ENCODE data around the gene AUP1. TPM values are rescaled to one million over a fixed set of nuclear protein-coding genes. Genes with fewer than 3 reads are reported as not detected.

Gene AUP1
- total RNA-seq, 1 donor from 2014 or later = 40.4 TPM

DNA sequence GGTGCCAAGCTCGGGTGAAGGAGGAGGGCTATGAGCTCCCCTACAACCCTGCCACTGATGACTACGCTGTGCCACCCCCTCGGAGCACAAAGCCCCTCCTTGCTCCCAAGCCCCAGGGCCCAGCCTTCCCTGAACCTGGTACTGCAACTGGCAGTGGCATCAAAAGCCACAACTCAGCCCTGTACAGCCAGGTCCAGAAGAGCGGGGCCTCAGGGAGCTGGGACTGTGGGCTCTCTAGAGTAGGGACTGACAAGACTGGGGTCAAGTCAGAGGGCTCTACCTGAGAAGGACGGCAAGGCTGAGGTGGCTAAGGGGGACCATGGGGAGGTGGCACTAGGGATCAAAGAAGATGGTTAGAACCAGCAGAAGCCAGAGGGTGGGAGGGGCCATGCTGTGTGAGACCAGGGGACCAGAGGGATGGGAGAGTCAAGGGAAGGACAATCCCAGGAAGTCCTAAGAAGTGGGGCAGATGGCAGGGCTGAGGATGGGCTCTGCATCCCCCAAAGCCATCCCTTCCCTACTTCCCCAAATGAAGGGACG lies 27.4 kb upstream of the AUP1 start:
- DNase-seq = no peak

DNA sequence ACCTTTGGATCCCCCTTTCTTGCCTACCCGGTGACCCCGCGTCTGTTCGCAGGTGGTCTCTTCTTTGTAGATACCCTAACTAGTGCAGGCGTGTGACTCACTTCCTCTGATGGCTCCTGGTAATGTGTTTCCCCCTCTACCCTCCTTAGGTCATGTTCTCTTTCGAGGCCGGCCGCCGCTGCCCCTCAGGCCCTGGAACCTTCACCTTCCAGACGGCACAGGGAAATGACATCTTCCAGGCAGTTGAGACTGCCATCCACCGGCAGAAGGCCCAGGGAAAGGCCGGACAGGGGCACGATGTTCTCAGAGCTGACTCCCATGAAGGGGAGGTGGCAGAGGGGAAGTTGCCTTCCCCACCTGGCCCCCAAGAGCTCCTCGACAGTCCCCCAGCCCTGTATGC lies 26.7 kb upstream of the AUP1 start:
- DNase-seq = no peak

- no peak for DNase-seq
Observed at GRCh38 chr2:74555610-74556103, 26.2 kb upstream of the AUP1 start.

DNA sequence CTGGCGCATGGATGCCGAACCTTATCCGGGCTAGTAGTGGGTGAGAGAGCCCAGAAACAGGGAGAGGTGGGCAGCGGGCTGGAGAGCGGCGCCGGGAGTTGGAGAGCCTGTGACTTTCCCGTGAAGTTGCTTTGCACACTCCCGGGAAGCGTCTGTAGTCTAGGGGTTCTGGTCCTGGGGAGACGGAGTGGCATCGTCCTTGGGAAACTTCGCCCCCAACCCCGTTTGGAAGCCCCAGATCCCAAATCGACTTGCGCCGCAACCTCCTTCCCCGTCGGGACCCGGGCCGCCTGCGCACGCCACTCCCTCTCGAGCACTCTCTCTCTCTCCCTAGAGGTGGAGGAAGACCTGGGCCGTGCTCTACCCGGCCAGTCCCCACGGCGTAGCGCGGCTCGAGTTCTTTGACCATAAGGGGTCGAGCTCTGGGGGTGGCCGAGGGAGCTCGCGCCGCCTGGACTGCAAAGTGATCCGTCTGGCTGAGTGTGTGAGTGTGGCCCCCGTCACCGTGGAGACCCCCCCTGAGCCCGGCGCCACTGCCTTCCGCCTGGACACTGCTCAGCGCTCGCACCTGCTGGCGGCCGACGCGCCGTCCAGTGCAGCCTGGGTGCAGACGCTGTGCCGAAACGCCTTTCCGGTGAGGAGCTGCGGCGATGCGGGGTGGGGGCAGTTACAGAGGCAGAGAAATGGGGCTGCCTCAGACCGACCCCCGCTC lies 25.5 kb upstream of the AUP1 start:
- no peak for DNase-seq

- peak; percentile 37 for DNase-seq
Observed at GRCh38 chr2:74553892-74554819, 24.6 kb upstream of the AUP1 start, which contains the start of the genes DOK1 and LOXL3. TSS of gene DOK1 (plus strand) at chr2:74554720. CDS start at chr2:74554755, 35 bp downstream. TSS of gene LOXL3 (minus strand) at chr2:74553942. CDS start at chr2:74552634, 1,308 bp downstream.

DNA sequence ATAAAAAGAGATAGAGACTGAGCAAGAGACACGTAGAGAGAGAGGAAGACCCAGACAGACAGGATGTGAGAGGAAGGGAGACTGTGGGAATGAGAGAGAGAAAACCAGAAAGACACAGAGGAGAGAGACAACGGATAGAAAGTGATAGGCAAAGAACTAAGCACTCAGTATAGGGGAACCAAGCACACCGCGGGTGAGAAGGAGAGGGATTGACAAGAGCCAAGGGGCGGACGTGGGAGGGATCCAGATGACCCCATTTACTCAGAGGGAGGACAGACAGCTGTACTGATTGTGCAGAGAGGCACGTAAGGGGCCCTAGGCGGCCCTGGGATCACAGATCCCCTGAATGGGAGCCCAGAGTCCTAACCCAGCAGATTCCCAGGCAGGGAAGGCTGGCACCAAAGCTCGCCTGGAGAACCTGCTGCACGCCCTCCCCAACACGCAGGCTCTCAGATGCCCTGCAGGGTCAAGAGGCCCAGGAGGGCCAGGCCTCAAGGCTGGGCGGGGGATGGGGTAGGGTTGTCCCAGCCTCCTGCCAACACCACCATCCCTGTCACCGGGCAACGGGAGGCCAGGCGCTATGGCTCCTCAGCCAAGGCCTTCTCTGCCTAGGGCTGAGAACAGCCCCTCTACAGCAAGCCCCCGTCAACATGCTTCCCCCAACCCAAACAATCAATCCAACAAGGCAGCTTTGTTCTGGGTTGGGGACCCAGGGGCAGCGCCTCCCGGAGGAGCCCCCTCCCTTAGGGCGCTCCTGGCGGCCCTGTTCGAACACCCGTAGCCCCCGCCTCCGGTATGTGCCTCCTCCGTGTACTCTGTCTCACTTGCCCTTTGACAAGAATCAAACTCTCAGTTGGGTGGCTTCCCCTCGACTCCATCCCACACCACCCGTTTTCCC lies 23.7 kb upstream of the AUP1 start:
- no peak for DNase-seq

GRCh38 chr2:74551942-74552913 lies 22.7 kb upstream of the AUP1 start:
- DNase-seq = no peak

DNA sequence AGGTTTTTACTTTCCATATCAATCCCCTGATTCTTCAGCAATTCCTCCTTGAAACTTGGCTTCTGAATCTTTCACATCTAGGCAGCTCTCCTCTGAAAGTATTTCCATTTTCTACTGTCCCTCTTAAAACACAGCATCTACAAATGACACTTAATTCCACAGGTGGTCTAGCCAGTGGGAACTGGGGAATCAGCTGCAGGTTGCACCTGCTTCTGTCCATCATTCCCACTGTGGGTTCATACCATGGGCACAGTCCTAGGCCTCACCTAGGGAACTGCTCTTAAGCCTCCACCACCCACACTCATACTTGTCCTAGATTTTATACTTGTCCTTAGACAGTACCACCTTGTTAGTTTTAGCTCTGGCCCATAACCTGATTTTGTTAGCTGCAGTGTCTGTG lies 22.0 kb upstream of the AUP1 start:
- DNase-seq = no peak

DNA sequence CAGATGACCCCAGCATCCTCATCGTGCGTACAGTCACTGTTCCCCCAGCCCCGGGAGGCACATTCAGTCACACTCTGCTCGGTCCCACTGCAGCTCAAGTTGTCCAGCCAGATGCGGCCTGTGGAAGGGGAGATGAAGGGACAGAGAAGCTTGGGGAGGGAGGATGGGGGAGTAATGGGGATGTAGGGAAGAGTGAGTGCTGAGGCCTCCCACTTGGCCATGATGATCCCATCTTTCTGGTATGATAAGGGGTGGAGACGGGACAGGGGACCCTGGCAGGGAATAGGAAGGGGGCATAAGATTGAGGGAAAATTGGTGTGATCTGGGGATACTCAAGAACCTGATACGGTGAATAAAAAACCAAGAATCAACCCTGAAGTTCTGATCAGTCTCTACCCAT lies 20.7 kb upstream of the AUP1 start:
- DNase-seq = no peak

- no peak for DNase-seq
Observed at GRCh38 chr2:74548900-74549826, 19.7 kb upstream of the AUP1 start.

GRCh38 chr2:74548285-74548899 lies 18.9 kb upstream of the AUP1 start:
- DNase-seq = no peak

DNA sequence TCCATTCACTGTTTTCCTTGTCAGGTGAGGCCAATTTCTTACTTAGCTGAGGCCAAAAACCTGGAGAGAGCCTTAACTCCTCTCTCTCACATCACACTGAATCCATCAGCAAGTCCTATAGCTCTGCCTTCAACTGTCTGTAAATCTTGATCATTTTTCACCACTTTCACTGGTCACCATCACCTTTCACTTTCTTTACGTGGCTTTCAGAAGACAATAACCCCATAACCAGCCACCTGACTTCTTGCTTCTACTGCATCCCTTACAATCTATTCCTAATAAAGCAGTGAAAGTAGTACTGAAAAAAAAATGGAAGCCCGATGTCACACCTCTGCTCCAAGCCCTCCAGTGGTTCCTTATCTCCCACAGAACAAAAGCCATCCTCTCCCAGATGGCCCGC lies 16.5 kb upstream of the AUP1 start:
- DNase-seq = no peak

GRCh38 chr2:74544634-74545033 lies 15.1 kb upstream of the AUP1 start:
- no peak for DNase-seq

DNA sequence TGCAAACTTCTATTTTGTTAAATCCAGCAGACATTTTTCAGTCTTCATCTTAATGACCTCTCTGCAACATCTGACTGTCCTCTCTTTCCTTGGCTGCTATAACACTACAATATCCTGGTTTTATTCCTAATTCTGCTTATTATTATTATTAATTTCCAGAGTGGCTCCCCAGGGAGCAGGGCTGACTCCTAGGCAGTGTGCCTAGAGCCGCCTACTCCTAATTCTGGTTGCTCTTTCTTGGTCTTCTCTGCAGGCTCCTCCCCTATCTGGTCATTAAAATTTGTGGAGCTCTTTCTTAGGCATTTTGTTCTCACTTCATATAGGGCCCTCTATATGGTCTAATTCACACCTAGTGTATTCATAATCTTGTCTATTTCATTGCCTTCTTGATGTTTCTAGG lies 13.5 kb upstream of the AUP1 start:
- no peak for DNase-seq

DNA sequence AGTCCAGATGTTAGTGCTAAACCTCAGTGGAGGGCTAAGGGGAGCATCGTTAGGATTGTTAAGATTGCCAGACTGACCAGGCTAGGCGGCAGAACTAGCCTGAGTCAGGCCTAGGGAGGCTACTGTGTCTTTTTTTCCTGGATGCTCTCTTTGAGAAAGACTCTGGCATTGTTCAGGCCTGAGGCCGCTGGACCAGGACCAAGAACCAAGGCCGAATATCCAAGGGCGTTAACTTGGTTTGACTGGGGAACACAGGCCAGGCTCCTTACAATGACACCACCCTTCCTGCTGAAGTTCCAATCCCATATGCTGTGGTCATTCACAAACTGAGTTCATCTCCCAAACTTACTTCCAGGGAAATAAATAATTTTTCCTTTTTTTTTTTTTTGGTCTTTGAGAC lies 10.8 kb upstream of the AUP1 start:
- no peak for DNase-seq

DNA sequence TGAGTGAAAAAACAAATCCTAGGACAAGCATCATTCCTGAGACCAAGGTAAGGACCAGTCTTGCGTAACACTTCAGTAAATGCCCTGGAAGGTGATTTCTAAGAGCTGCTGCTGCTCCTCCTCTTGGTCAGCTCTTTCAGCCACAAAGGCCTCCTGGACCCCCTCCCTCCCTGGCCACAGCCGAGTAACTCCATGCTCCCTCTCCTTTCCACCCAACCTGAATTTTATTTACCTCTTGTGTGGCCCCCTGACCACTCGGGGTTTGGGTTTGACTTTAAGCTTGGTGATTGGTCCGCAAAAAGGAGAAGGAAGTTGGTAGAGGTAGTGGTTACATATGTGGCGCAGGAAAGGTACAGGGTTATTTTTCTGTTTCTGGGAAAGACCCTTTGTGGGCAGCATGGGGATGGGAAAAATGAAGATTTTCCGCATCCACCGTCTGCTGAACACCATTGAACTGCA lies 9.4 kb upstream of the AUP1 start:
- DNase-seq = no peak

DNA sequence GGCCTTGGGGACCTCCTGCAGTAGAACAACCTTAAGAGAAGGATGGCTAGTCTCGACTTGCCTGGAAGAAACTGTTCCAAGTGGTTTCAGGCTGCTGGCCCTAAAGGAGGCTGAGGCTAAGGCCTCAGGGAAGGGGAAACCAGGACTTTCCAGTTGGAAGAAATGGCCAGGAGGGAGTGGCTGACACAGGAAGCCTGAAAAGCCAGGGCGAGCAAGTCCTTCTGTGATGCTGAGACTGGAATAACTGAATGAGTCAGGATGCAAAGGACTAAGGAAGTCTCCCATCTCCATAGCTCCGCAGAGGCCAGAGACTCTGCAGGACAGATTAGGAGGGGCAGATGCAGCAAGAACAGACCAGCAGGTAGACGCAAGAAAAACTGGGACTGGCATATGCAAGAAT lies 7.6 kb upstream of the AUP1 start:
- DNase-seq = no peak

GRCh38 chr2:74536166-74536950 lies 6.9 kb upstream of the AUP1 start:
- no peak for DNase-seq

Measured in occipital lobe (tissue), 2 donors.